Ovary (tissue), 9 donors: ENCODE measurements around the gene F7. TPM values are rescaled to one million over a fixed set of nuclear protein-coding genes. Genes with fewer than 3 reads are reported as not detected.
A peak's percentile ranks its signal among the peaks of the same experiment; 100 is the strongest.

Experiments used
- DNase-seq, 5 donors: peaks; one replicate each; pipeline ENCODE4 v3.0.0-alpha.2; 2019 to 2020
- H3K27ac ChIP-seq, 2 donors: fragments of 200-600 bp; one replicate each; pipeline versions ENCODE4 v1.5.1 to v1.8.0; 2019 to 2022
- H3K27me3 ChIP-seq: fragments of 200-600 bp; one replicate; pipeline ENCODE4 v1.8.0; 2022
- H3K36me3 ChIP-seq: fragments of 200-600 bp; sonication (generic); one replicate; pipeline ENCODE4 v1.5.1; 2019
- H3K4me1 ChIP-seq: one replicate; pipeline ENCODE4 v1.8.1; 2013; ENCODE audit warnings: mild to moderate bottlenecking, moderate library complexity; ENCODE audit not compliant: insufficient read depth
- H3K4me3 ChIP-seq: fragments of 200-600 bp; sonication (generic); one replicate; pipeline ENCODE4 v1.5.1; 2017
- H3K9me3 ChIP-seq, 2 donors: fragments of 200-600 bp in 1 of 2; sonication (generic) in 1 of 2; one replicate each; pipeline versions ENCODE4 v1.5.1 to v1.8.1; 2013 to 2019; ENCODE audit warnings: mild to moderate bottlenecking in 1 of 2, moderate library complexity in 1 of 2
- EP300 ChIP-seq: sonication (generic); formaldehyde crosslinking; IDR thresholded peaks from one replicate; pipeline ENCODE4 v1.6.1; 2017; ENCODE audit warnings: antibody characterized with exemption
- POLR2A ChIP-seq: fragments of 450-650 bp; IDR thresholded peaks from one replicate; pipeline ENCODE4 v1.6.1; 2017; ENCODE audit warnings: antibody characterized with exemption, mild to moderate bottlenecking, moderate library complexity
- WGBS, 3 donors: extraction: QIAGEN DNeasy Blood & Tissue Kit in 1 of 3; methylation state at CpG; one replicate each; pipeline versions ENCODE4 v1.1.5 to v1.1.7; 2013 to 2017; 5-methylcytosine and 5-hydroxymethylcytosine counted together
- intact Hi-C, 4 donors: fragments of 100-400 bp; cut with DNase I; formaldehyde crosslinking; loops; one replicate each; pipeline versions ENCODE4 v1.11.0 to v1.15.1; 2022 to 2023
- polyA plus RNA-seq, 2 donors: library from polyadenylated mRNA; stranded (reverse); fragments of 200-250 nt in 1 of 2; fragments of 350-450 nt in 1 of 2; fragmentation: Illumina TruSeq in 1 of 2; extraction: RNeasy Lipid Tissue Mini Kit (QIAGEN cat#74804) in 1 of 2; gene quantifications; one replicate each; pipeline ENCODE4 v1.2.3, GENCODE V29; 2013 to 2014
- total RNA-seq, 7 donors: library from RNA; depleted of rRNA in 2 of 7; stranded (reverse); fragments of >200 nt in 2 of 7; fragmentation: NEBNext Ultra II Directional in 3 of 7; extraction: Animal tissue kit (Norgen Biotek cat#: 25700) in 3 of 7; gene quantifications; one replicate each; pipeline versions ENCODE4 v1.1.0 to v1.2.4, GENCODE V29; 2016 to 2023
- TF ChIP-seq, protein P1 (sequence below), 3 donors: fragments of 450-650 bp in 2 of 3; fragments of 200-600 bp in 1 of 3; IDR thresholded peaks; one replicate each; pipeline versions ENCODE4 v1.5.1 to v1.8.0; 2016 to 2022; ENCODE audit warnings: antibody characterized with exemption in 3 of 3, mild to moderate bottlenecking in 1 of 3
- donor health status: DM: no; HTN: no; CAD: no; lungs with moderate emphysema.
- donor health status: DM: no; HTN: no; CAD: no.
- donor health status: Bipolar disorder and iron deficiency.
- donor health status: DM: yes; HTN: yes; CAD: no.
- donor health status: DM: no; HTN: no; CAD: no.
- donor health status: DM: yes; HTN: yes; CAD: no.

F7 gene
- total and polyA plus RNA-seq, 9 donors: 0.11 to 2.1 (median 0.35) TPM; not detected in 2

DNA sequence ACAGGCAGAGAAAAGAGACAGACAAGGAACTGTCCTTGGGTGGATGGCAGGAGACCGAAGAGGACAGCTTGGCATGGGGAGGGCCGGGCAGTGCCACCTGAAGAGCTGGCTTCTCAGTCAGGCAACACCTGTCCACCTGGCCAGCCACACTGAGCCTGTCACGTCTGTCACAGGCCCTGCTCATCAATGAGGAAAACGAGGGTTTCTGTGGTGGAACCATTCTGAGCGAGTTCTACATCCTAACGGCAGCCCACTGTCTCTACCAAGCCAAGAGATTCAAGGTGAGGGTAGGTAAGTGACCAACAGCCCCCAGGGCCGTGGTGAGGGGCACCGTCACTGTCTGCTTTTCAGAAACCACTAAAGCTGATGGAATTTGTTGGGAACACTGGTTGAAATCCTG, 41.6 kb downstream of the F7 start:
- Histone ChIP-seq H3K4me3 (no peak overlapping the region), H3K4me1 (peaks cover 5% of the 10 kb centered on the region), H3K27ac (no peak overlapping the region), H3K27me3 (no peaks in the 10 kb centered on the region), H3K9me3 (no peaks in the 10 kb centered on the region), H3K36me3 (no peaks in the 10 kb centered on the region)
- TF ChIP-seq POLR2A: no peak
- TF ChIP-seq, protein P1, sequence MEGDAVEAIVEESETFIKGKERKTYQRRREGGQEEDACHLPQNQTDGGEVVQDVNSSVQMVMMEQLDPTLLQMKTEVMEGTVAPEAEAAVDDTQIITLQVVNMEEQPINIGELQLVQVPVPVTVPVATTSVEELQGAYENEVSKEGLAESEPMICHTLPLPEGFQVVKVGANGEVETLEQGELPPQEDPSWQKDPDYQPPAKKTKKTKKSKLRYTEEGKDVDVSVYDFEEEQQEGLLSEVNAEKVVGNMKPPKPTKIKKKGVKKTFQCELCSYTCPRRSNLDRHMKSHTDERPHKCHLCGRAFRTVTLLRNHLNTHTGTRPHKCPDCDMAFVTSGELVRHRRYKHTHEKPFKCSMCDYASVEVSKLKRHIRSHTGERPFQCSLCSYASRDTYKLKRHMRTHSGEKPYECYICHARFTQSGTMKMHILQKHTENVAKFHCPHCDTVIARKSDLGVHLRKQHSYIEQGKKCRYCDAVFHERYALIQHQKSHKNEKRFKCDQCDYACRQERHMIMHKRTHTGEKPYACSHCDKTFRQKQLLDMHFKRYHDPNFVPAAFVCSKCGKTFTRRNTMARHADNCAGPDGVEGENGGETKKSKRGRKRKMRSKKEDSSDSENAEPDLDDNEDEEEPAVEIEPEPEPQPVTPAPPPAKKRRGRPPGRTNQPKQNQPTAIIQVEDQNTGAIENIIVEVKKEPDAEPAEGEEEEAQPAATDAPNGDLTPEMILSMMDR (IDR thresholded peaks at IDR 0.05): no peak
- no peak for TF ChIP-seq EP300
- WGBS, 3 donors: 88 to 91% (median 89%) methylated on average over 8 of the region's 8 CpGs
- DNase-seq: peak in 1 of 5 donors; percentile 6
- intact Hi-C loops: no loop called here

DNA sequence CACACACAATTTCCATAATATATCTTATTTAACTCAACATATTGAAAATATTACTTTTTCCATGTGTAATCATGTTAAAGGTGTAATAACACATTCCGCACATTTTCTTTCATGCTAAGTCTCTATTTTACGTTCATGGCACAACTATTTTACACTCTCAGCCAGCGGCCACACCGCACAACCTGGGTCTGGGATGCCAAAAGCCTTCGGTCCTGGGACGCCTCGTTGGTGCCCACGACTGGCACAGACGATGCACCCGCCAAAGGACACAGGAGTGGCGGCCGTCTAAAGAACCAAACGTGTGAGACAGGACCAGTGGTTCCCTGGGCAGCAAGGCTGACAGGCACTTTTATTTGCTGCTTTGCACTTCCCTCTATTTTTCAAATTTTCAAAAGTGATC, 42.8 kb downstream of the F7 start:
- H3K4me3 ChIP-seq: no peak overlapping the region
- H3K4me1 ChIP-seq: peaks cover 5% of the 10 kb centered on the region
- TF ChIP-seq, protein P1 (IDR thresholded peaks at IDR 0.05): no peak
- TF ChIP-seq EP300: no peak
- TF ChIP-seq POLR2A: no peak
- no peak overlapping the region for H3K27ac ChIP-seq
- H3K36me3 ChIP-seq: no peaks in the 10 kb centered on the region
- 93 to 96% (median 94%) methylated on average over 13 of the region's 13 CpGs for WGBS, 3 donors
- H3K27me3 ChIP-seq: no peaks in the 10 kb centered on the region
- DNase-seq: peak in 1 of 5 donors; percentile 14
- no peaks in the 10 kb centered on the region for H3K9me3 ChIP-seq
- intact Hi-C loops: no loop called here

DNA sequence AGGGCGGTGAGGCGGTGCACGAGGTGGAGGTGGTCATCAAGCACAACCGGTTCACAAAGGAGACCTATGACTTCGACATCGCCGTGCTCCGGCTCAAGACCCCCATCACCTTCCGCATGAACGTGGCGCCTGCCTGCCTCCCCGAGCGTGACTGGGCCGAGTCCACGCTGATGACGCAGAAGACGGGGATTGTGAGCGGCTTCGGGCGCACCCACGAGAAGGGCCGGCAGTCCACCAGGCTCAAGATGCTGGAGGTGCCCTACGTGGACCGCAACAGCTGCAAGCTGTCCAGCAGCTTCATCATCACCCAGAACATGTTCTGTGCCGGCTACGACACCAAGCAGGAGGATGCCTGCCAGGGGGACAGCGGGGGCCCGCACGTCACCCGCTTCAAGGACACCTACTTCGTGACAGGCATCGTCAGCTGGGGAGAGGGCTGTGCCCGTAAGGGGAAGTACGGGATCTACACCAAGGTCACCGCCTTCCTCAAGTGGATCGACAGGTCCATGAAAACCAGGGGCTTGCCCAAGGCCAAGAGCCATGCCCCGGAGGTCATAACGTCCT, 43.4 kb downstream of the F7 start:
- 91 to 93% (median 93%) methylated on average over 38 of the region's 38 CpGs for WGBS, 3 donors
- Histone ChIP-seq H3K4me3 (no peak overlapping the region), H3K4me1 (peaks cover 5% of the 10 kb centered on the region), H3K36me3 (no peaks in the 10 kb centered on the region), H3K9me3 (no peaks in the 10 kb centered on the region), H3K27me3 (no peaks in the 10 kb centered on the region), H3K27ac (no peak overlapping the region)
- intact Hi-C loops: no loop called here
- peak in 1 of 5 donors; percentile 16 for DNase-seq
- TF ChIP-seq, protein P1 (IDR thresholded peaks at IDR 0.05): no peak
- no peak for TF ChIP-seq EP300
- TF ChIP-seq POLR2A: no peak

DNA sequence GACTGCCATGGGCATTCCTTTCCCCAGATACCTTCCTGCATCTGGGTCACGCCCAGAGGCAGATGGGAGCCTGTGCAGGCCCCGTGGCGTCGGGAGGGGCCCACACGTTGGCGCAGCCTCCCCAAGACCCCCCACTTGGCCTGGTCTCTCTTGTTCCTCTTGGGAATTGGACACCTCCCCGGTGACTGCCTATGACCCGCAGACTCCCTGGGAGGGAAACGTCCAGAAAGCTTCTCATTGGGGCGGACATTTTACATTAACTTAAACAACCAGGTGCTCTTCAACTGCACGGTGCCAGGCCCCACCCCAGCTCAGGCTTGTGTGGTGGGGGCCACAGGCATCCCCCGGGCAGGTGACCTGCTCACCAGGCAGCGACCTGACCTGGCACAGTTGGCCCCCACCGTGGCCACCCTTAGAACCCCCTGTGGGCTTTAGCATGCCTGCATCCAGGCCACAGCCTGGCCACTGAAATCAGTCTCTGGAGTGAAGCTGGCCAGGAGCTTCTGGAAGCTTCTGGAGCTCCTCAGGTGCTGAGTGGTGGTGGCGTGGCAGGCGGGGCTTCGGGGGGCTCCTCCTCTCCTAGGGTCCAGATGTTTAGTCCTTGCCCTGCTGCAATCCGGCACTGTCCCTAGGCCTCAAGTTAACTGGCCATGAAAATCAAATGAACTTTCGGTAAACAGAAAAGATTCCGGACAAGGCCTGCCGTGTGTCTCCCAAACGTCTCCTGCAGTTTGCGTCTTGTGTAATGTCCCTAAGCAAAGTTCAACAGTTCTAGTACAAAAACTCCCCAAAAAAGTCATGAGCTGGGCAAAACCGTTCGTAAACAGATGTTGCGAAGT, 44.3 kb downstream of the F7 start:
- H3K9me3 ChIP-seq: no peaks in the 10 kb centered on the region
- H3K4me3 ChIP-seq: no peak overlapping the region
- no peak overlapping the region for H3K27ac ChIP-seq
- no peaks in the 10 kb centered on the region for H3K27me3 ChIP-seq
- H3K4me1 ChIP-seq: peaks cover 5% of the 10 kb centered on the region
- WGBS, 3 donors: 90 to 92% (median 92%) methylated on average over 26 of the region's 26 CpGs
- TF ChIP-seq, protein P1 (IDR thresholded peaks at IDR 0.05): no peak
- TF ChIP-seq POLR2A (no peak), EP300 (no peak)
- intact Hi-C loops: loop anchor here in 1 of 4 donors (10.0 kb wide), 2 partner anchors 55 to 215 kb away; partner anchors contain the start of genes CUL4A, GRTP1 and PCID2
- no peaks in the 10 kb centered on the region for H3K36me3 ChIP-seq
- DNase-seq: peak in 1 of 5 donors; percentile 10
